Trophoblast cell (in vitro differentiated cells and primary cell): ENCODE data around the gene RTL1.

ENCODE experiments used
- DNase-seq, 2 donors: peaks; one replicate each; pipeline ENCODE4 v3.0.0-alpha.2; 2016
- H2AFZ ChIP-seq: 2 replicates; pipeline ENCODE4 v1.6.1; 2013; ENCODE audit warnings: low read length, moderate library complexity, mild to moderate bottlenecking; ENCODE audit not compliant: insufficient read depth, poor library complexity
- H2AK5ac ChIP-seq: 2 replicates; pipeline ENCODE4 v1.6.1; 2013; ENCODE audit warnings: mild to moderate bottlenecking, low read length
- H2BK120ac ChIP-seq: 2 replicates; pipeline ENCODE4 v1.6.1; 2013; ENCODE audit warnings: low read length, mild to moderate bottlenecking, moderate library complexity; ENCODE audit not compliant: insufficient read depth, poor library complexity
- H2BK12ac ChIP-seq: 2 replicates; pipeline ENCODE4 v1.6.1; 2013; ENCODE audit warnings: mild to moderate bottlenecking, low read length, moderate library complexity
- H2BK5ac ChIP-seq: 2 replicates; pipeline ENCODE4 v1.6.1; 2013; ENCODE audit warnings: low read length, low read depth, moderate library complexity, mild to moderate bottlenecking; ENCODE audit not compliant: poor library complexity
- H3K14ac ChIP-seq: 2 replicates; pipeline ENCODE4 v1.6.1; 2013; ENCODE audit warnings: mild to moderate bottlenecking, low read length
- H3K18ac ChIP-seq: 2 replicates; pipeline ENCODE4 v1.6.1; 2013; ENCODE audit warnings: mild to moderate bottlenecking, low read length
- H3K23ac ChIP-seq: 2 replicates; pipeline ENCODE4 v1.6.1; 2013; ENCODE audit warnings: low read length
- H3K27ac ChIP-seq: 2 replicates; pipeline ENCODE4 v1.5.1; 2013; ENCODE audit warnings: low read depth, mild to moderate bottlenecking, inconsistent platforms, low read length, moderate library complexity
- H3K27me3 ChIP-seq: 2 replicates; pipeline ENCODE4 v1.6.1; 2013; ENCODE audit warnings: inconsistent platforms, mild to moderate bottlenecking, low read length, moderate library complexity; ENCODE audit not compliant: insufficient read depth
- H3K36me3 ChIP-seq, 2 experiments: 1 replicate in 1 of 2; 2 replicates in 1 of 2; pipeline ENCODE4 v1.6.1; 2013; ENCODE audit warnings: low read length in 2 of 2, mild to moderate bottlenecking in 2 of 2, moderate library complexity in 1 of 2; ENCODE audit not compliant: insufficient read depth in 2 of 2, control insufficient read depth in 1 of 2
- H3K4ac ChIP-seq: 2 replicates; pipeline ENCODE4 v1.6.1; 2013; ENCODE audit warnings: low read depth, mild to moderate bottlenecking, low read length, moderate library complexity
- H3K4me1 ChIP-seq, 2 experiments: 1 replicate in 1 of 2; 2 replicates in 1 of 2; pipeline ENCODE4 v1.6.1; 2013; ENCODE audit warnings: low read length in 2 of 2, mild to moderate bottlenecking in 2 of 2, moderate library complexity in 1 of 2; ENCODE audit not compliant: insufficient read depth in 2 of 2, control insufficient read depth in 1 of 2
- H3K4me2 ChIP-seq: 2 replicates; pipeline ENCODE4 v1.6.1; 2013; ENCODE audit warnings: inconsistent platforms, mild to moderate bottlenecking, low read length, moderate library complexity
- H3K4me3 ChIP-seq: 2 replicates; pipeline ENCODE4 v1.5.1; 2013; ENCODE audit warnings: mild to moderate bottlenecking, low read depth, low read length, inconsistent platforms
- H3K79me1 ChIP-seq: one replicate; pipeline ENCODE4 v1.6.1; 2013; ENCODE audit warnings: low read length
- H3K79me2 ChIP-seq: 2 replicates; pipeline ENCODE4 v1.6.1; 2013; ENCODE audit warnings: low read length, mild to moderate bottlenecking; ENCODE audit not compliant: control insufficient read depth, insufficient read depth, poor library complexity
- H3K9ac ChIP-seq: 2 replicates; pipeline ENCODE4 v1.6.1; 2013; ENCODE audit warnings: mild to moderate bottlenecking, low read length
- H3K9me3 ChIP-seq: 2 replicates; pipeline ENCODE4 v1.6.1; 2013; ENCODE audit warnings: low read depth, mild to moderate bottlenecking, control low read depth, inconsistent platforms, low read length; ENCODE audit not compliant: insufficient read depth
- H4K12ac ChIP-seq: 2 replicates; pipeline ENCODE4 v1.6.1; 2013; ENCODE audit warnings: low read depth, mild to moderate bottlenecking, low read length, moderate library complexity
- H4K8ac ChIP-seq: 2 replicates; pipeline ENCODE4 v1.6.1; 2013; ENCODE audit warnings: low read depth, mild to moderate bottlenecking, low read length, moderate library complexity
- H4K91ac ChIP-seq: one replicate; pipeline ENCODE4 v1.6.1; 2013; ENCODE audit warnings: low read depth, mild to moderate bottlenecking, low read length, moderate library complexity
- WGBS: extraction: QIAGEN DNeasy Blood & Tissue Kit; methylation state at CpG from one replicate; pipeline ENCODE4 v1.1.7; 2013; ENCODE audit warnings: missing lambda C conversion rate; ENCODE audit not compliant: insufficient read length, insufficient coverage; ENCODE audit errors: extremely low coverage; 5-methylcytosine and 5-hydroxymethylcytosine counted together

Gene RTL1

DNA sequence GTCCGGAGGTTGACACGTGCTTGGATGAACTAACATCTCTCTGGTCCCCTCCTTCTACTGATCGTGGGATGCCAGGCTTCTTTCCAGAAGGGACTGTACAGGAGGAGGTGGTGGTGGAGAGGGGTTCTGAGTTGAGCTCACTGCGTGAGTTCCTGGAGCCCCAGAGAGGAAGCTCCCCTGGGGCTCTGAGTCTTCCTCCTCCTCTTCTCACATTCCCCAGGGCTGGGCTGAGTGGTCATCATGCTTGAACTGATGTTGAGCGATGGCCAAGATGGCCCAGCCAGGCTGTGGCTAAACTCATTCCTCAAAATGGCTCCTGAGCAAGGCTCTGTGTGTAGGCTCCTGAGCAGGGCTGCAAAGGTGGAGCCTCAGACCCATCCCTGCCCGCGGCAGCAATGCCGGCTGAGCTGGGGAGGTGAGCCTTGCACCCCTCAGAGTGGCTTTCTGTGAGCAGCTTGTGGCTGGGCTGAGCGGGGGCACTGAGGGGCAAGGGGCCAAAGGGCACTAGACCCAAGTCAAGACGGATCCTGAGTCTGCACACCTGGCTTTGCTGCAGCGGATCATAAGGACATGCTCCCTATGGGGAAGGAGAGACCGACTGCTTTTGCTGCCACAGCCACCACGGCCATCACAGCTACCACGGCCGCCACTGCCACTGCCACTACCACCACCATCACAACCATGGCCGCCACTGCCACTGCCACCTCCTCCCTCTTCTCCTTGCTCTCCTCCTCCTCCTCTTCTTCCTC lies 42.2 kb downstream of the RTL1 start:
- Histone ChIP-seq H2BK12ac (no peak overlapping the region), H3K4me1 (no peaks in the 10 kb centered on the region), H3K27me3 (no peaks in the 10 kb centered on the region), H3K79me2 (no peaks in the 10 kb centered on the region), H3K4ac (no peak overlapping the region), H4K91ac (no peak overlapping the region), H3K9me3 (peaks cover 15% of the 10 kb centered on the region), H3K36me3 (no peaks in the 10 kb centered on the region), H3K4me3 (no peak overlapping the region), H2BK120ac (no peak overlapping the region), H2BK5ac (no peak overlapping the region), H3K18ac (no peak overlapping the region), H3K23ac (no peak overlapping the region), H3K79me1 (no peaks in the 10 kb centered on the region), H2AFZ (no peak overlapping the region), H3K9ac (no peak overlapping the region), H2AK5ac (no peak overlapping the region), H4K8ac (no peak overlapping the region), H3K4me2 (no peak overlapping the region), H4K12ac (no peak overlapping the region), H3K27ac (no peak overlapping the region), H3K14ac (no peak overlapping the region)
- no peak for DNase-seq
- no CpG with 5 or more reads among the region's 16 CpGs for WGBS

DNA sequence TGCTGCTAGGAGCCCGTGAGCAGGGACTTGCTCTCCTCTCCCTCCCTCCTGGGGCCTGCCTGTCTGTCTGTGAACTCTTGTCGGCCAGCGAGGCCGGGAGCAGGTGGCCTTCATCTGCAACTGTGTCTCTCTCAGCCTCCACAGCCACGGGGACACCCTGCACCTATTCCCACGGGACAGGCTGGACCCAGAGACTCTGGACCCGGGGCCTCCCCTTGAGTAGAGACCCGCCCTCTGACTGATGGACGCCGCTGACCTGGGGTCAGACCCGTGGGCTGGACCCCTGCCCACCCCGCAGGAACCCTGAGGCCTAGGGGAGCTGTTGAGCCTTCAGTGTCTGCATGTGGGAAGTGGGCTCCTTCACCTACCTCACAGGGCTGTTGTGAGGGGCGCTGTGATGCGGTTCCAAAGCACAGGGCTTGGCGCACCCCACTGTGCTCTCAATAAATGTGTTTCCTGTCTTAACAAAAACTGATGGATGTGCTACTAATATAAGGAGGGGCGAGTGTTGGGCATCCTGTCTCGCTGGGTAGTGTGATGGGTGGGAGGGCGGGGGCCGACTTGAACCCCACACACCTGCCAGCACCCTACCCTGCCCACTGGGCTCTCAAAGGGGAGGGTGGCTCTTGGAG lies 42.9 kb downstream of the RTL1 start:
- H3K9ac ChIP-seq, result no peak overlapping the region
- H2BK120ac ChIP-seq, result no peak overlapping the region
- no peak overlapping the region for H3K4me3 ChIP-seq
- no peak overlapping the region for H3K23ac ChIP-seq
- H3K4me2 ChIP-seq, result no peak overlapping the region
- H3K18ac ChIP-seq, result no peak overlapping the region
- no peaks in the 10 kb centered on the region for H3K4me1 ChIP-seq
- H2AK5ac ChIP-seq, result no peak overlapping the region
- no peaks in the 10 kb centered on the region for H3K36me3 ChIP-seq
- no peak overlapping the region for H2BK12ac ChIP-seq
- no peak overlapping the region for H4K12ac ChIP-seq
- H3K27ac ChIP-seq, result no peak overlapping the region
- no peak overlapping the region for H4K8ac ChIP-seq
- no peak overlapping the region for H2AFZ ChIP-seq
- H3K14ac ChIP-seq, result no peak overlapping the region
- H3K79me1 ChIP-seq, result no peaks in the 10 kb centered on the region
- no peaks in the 10 kb centered on the region for H3K79me2 ChIP-seq
- no CpG with 5 or more reads among the region's 19 CpGs for WGBS
- H2BK5ac ChIP-seq, result no peak overlapping the region
- H3K4ac ChIP-seq, result no peak overlapping the region
- H3K9me3 ChIP-seq, result peaks cover 15% of the 10 kb centered on the region
- no peak for DNase-seq
- no peaks in the 10 kb centered on the region for H3K27me3 ChIP-seq
- H4K91ac ChIP-seq, result no peak overlapping the region

DNA sequence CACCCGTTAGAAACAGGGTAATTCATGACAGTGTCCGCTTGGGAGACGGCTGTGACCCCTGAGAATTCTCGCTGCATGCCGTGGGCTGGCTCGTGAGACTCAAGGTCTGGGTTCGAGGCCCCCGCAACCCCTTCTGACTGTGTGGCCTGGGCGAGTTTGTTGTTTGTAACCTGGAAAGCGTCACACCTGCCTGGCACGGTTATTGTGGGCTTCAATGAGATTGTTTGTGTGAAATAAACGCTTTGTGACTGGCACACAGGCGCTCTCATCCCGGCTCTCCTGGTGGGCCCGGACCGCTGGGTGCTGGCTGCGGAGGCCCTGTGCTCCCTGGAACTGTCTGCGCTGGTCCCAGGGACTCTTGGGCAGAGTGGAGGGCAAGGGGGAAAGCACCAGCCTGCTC lies 43.7 kb downstream of the RTL1 start:
- H2BK5ac ChIP-seq, result no peak overlapping the region
- H3K23ac ChIP-seq, result no peak overlapping the region
- no peak overlapping the region for H4K8ac ChIP-seq
- H3K27me3 ChIP-seq, result no peaks in the 10 kb centered on the region
- H3K4me1 ChIP-seq, result no peaks in the 10 kb centered on the region
- no peak overlapping the region for H3K4me3 ChIP-seq
- no peak for DNase-seq
- no CpG with 5 or more reads among the region's 18 CpGs for WGBS
- H3K27ac ChIP-seq, result no peak overlapping the region
- H3K9me3 ChIP-seq, result peaks cover 15% of the 10 kb centered on the region
- no peak overlapping the region for H2AFZ ChIP-seq
- no peak overlapping the region for H2AK5ac ChIP-seq
- no peak overlapping the region for H3K4me2 ChIP-seq
- no peak overlapping the region for H4K12ac ChIP-seq
- H3K18ac ChIP-seq, result no peak overlapping the region
- H3K9ac ChIP-seq, result no peak overlapping the region
- H3K79me2 ChIP-seq, result no peaks in the 10 kb centered on the region
- H3K79me1 ChIP-seq, result no peaks in the 10 kb centered on the region
- H2BK12ac ChIP-seq, result no peak overlapping the region
- H4K91ac ChIP-seq, result no peak overlapping the region
- no peak overlapping the region for H2BK120ac ChIP-seq
- H3K4ac ChIP-seq, result no peak overlapping the region
- no peaks in the 10 kb centered on the region for H3K36me3 ChIP-seq
- no peak overlapping the region for H3K14ac ChIP-seq

DNA sequence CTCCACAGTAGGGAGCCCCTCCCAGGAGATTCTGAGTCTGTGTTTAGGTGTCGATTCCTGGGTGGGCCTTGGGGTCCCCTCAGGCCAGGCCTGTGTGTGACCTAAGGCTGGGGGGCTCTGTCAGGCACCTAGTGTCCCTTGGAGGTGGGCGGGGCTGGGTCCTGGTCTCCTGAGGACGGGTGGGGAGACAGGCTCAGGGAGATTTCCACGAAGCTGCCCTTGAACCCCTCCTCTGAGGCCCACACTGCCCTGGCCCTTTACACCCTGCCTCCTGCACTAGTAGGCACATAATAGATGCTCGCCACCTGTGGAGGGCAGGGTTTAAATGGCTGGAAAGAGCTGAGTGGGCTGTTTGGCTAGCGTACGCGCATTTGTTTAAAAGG lies 44.7 kb downstream of the RTL1 start:
- Histone ChIP-seq H3K9ac (no peak overlapping the region), H3K18ac (no peak overlapping the region), H3K4me1 (no peaks in the 10 kb centered on the region), H3K4me2 (no peak overlapping the region), H3K14ac (no peak overlapping the region), H2AFZ (no peak overlapping the region), H3K79me1 (no peaks in the 10 kb centered on the region), H4K12ac (no peak overlapping the region), H2BK5ac (no peak overlapping the region), H3K4ac (no peak overlapping the region), H3K27ac (no peak overlapping the region), H4K8ac (no peak overlapping the region), H3K27me3 (no peaks in the 10 kb centered on the region), H3K36me3 (no peaks in the 10 kb centered on the region), H3K4me3 (no peak overlapping the region), H3K23ac (no peak overlapping the region), H4K91ac (no peak overlapping the region), H2BK12ac (no peak overlapping the region), H3K9me3 (peaks cover 10% of the 10 kb centered on the region), H2BK120ac (no peak overlapping the region), H2AK5ac (no peak overlapping the region), H3K79me2 (no peaks in the 10 kb centered on the region)
- WGBS, result no CpG with 5 or more reads among the region's 8 CpGs
- DNase-seq, result no peak
